Neural cell (in vitro differentiated cells): ENCODE data around the gene CASZ1. TPM values are rescaled to one million over a fixed set of nuclear protein-coding genes. Genes with fewer than 3 reads are reported as not detected.

ENCODE experiments used
- H2AFZ ChIP-seq: fragments of 200-600, 300-800 bp; sonication (generic), shearing (Covaris generic); 2 replicates; pipeline ENCODE4 v1.6.0; 2014; ENCODE audit warnings: low read depth, mild to moderate bottlenecking, antibody characterized with exemption, low read length, moderate library complexity
- H3F3A ChIP-seq: fragments of 200-600 bp; shearing (Covaris generic); 2 replicates; pipeline ENCODE4 v1.6.1; 2016; ENCODE audit warnings: mild to moderate bottlenecking, moderate library complexity, mixed read lengths, antibody characterized with exemption, low read length; ENCODE audit not compliant: insufficient read depth, poor library complexity, severe bottlenecking
- H3K27ac ChIP-seq: fragments of 200-600, 300-800 bp; sonication (generic), shearing (Covaris generic); 2 replicates; pipeline ENCODE4 v1.5.1; 2014; ENCODE audit warnings: mild to moderate bottlenecking, low read length, moderate library complexity
- H3K27me3 ChIP-seq: fragments of 300-800, 200-600 bp; sonication (generic), shearing (Covaris generic); 2 replicates; pipeline ENCODE4 v1.6.0; 2014; ENCODE audit warnings: mild to moderate bottlenecking, low read depth, low read length, moderate library complexity; ENCODE audit not compliant: insufficient read depth
- H3K36me3 ChIP-seq: fragments of 300-800, 200-600 bp; sonication (generic), shearing (Covaris generic); 2 replicates; pipeline ENCODE4 v1.5.1; 2014; ENCODE audit warnings: mild to moderate bottlenecking, antibody characterized with exemption, low read length, moderate library complexity; ENCODE audit not compliant: insufficient read depth
- H3K4me2 ChIP-seq: fragments of 300-800, 200-600 bp; sonication (generic), shearing (Covaris generic); 2 replicates; pipeline ENCODE4 v1.6.0; 2014; ENCODE audit warnings: mild to moderate bottlenecking, low read length
- H3K4me3 ChIP-seq: fragments of 300-800, 200-600 bp; sonication (generic), shearing (Covaris generic); 2 replicates; pipeline ENCODE4 v1.5.1; 2014; ENCODE audit warnings: mild to moderate bottlenecking, low read length, moderate library complexity
- H3K79me2 ChIP-seq: fragments of 200-600 bp; shearing (Covaris generic); replicated peaks from 2 replicates; pipeline ENCODE4 v1.6.0; 2014; ENCODE audit warnings: mild to moderate bottlenecking, low read length, moderate library complexity; ENCODE audit not compliant: insufficient read depth
- H3K9ac ChIP-seq: fragments of 300-800, 200-600 bp; sonication (generic), shearing (Covaris generic); 2 replicates; pipeline ENCODE4 v1.6.1; 2016; ENCODE audit warnings: mild to moderate bottlenecking, low read length, mixed read lengths
- H3K9me2 ChIP-seq: fragments of 200-600 bp; shearing (Covaris generic); 2 replicates; pipeline ENCODE4 v1.6.1; 2016; ENCODE audit warnings: mild to moderate bottlenecking, low read length, mixed read lengths; ENCODE audit not compliant: insufficient read depth
- H3K9me3 ChIP-seq: fragments of 200-600, 300-800 bp; sonication (generic), shearing (Covaris generic); 2 replicates; pipeline ENCODE4 v1.6.1; 2016; ENCODE audit warnings: mild to moderate bottlenecking, mixed run types, low read length, moderate library complexity, mixed read lengths
- H4K20me1 ChIP-seq: fragments of 200-600 bp; shearing (Covaris generic); 2 replicates; pipeline ENCODE4 v1.6.1; 2016; ENCODE audit warnings: mild to moderate bottlenecking, mixed run types; ENCODE audit not compliant: insufficient read depth
- CTCF ChIP-seq: fragments of 450-650 bp; IDR thresholded peaks from 2 replicates; pipeline ENCODE4 v1.5.1; 2014; ENCODE audit warnings: antibody characterized with exemption, mild to moderate bottlenecking, moderate library complexity; ENCODE audit not compliant: poor library complexity, severe bottlenecking
- EP300 ChIP-seq: fragments of 450-650 bp; conservative IDR thresholded peaks from 2 replicates; pipeline ENCODE4 v1.6.1; 2014; ENCODE audit warnings: antibody characterized with exemption, mild to moderate bottlenecking, moderate library complexity; ENCODE audit not compliant: poor library complexity, severe bottlenecking
- EZH2 ChIP-seq: fragments of 200-600, 300-800 bp; shearing (Covaris generic), sonication (generic); IDR thresholded peaks from 2 replicates; pipeline ENCODE4 v1.6.1; 2014; ENCODE audit warnings: antibody characterized with exemption, low read length, borderline replicate concordance, mild to moderate bottlenecking; ENCODE audit not compliant: insufficient read depth, poor library complexity, severe bottlenecking
- MXI1 ChIP-seq: fragments of 450-650 bp; conservative IDR thresholded peaks from 2 replicates; pipeline ENCODE4 v1.6.1; 2014; ENCODE audit warnings: antibody characterized with exemption, mild to moderate bottlenecking; ENCODE audit not compliant: poor library complexity, severe bottlenecking
- POLR2AphosphoS5 ChIP-seq: IDR thresholded peaks from 2 replicates; pipeline ENCODE4 v1.6.1; 2012
- RAD21 ChIP-seq: fragments of 450-650 bp; conservative IDR thresholded peaks from 2 replicates; pipeline ENCODE4 v1.6.1; 2014; ENCODE audit warnings: antibody characterized with exemption, mild to moderate bottlenecking, moderate library complexity
- REST ChIP-seq: IDR thresholded peaks from 2 replicates; pipeline ENCODE4 v1.6.1; 2012; ENCODE audit warnings: borderline replicate concordance
- SMC3 ChIP-seq: fragments of 450-650 bp; conservative IDR thresholded peaks from 2 replicates; pipeline ENCODE4 v1.6.1; 2014; ENCODE audit warnings: antibody characterized with exemption, mild to moderate bottlenecking, moderate library complexity; ENCODE audit not compliant: poor library complexity
- TAF1 ChIP-seq: IDR thresholded peaks from 2 replicates; pipeline ENCODE4 v1.6.1; 2012; ENCODE audit warnings: low read depth
- polyA plus RNA-seq: library from polyadenylated mRNA; depleted of rRNA; stranded (reverse); fragments of >200 nt; gene quantifications from 2 replicates; pipeline ENCODE4 v1.2.3, GENCODE V29; 2014

CASZ1 gene
- polyA plus RNA-seq, 1 donor from 2014 or later: 0.27 TPM

- Histone ChIP-seq H4K20me1 (no peaks in the 10 kb centered on the region), H3F3A (no peaks in the 10 kb centered on the region), H2AFZ (no peak overlapping the region), H3K36me3 (no peaks in the 10 kb centered on the region), H3K9me3 (no peaks in the 10 kb centered on the region), H3K79me2 (no peaks in the 10 kb centered on the region), H3K4me3 (no peak overlapping the region), H3K27me3 (no peaks in the 10 kb centered on the region), H3K4me2 (no peak overlapping the region), H3K9me2 (no peaks in the 10 kb centered on the region), H3K27ac (no peak overlapping the region), H3K9ac (no peak overlapping the region)
- TF ChIP-seq EZH2: no peak
- TF ChIP-seq SMC3: no peak
- no peak for TF ChIP-seq RAD21
- TF ChIP-seq POLR2AphosphoS5: no peak
- TF ChIP-seq TAF1: no peak
- no peak for TF ChIP-seq MXI1
- no peak for TF ChIP-seq REST
- TF ChIP-seq EP300: no peak
- TF ChIP-seq CTCF: no peak
These were observed 62.7 kb downstream of the CASZ1 start for GRCh38 chr1:10733474-10734366.

- Histone ChIP-seq H3K79me2 (no peaks in the 10 kb centered on the region), H3K9ac (no peak overlapping the region), H3K4me2 (no peak overlapping the region), H3K27ac (no peak overlapping the region), H3F3A (no peaks in the 10 kb centered on the region), H3K36me3 (no peaks in the 10 kb centered on the region), H3K27me3 (no peaks in the 10 kb centered on the region), H3K9me2 (no peaks in the 10 kb centered on the region), H2AFZ (no peak overlapping the region), H3K9me3 (no peaks in the 10 kb centered on the region), H3K4me3 (no peak overlapping the region), H4K20me1 (no peaks in the 10 kb centered on the region)
- TF ChIP-seq REST: no peak
These were observed 65.5 kb downstream of the CASZ1 start for GRCh38 chr1:10730985-10731384.
